SU-DHL-6 (cell line): ENCODE data around the gene IP6K3.

ENCODE experiments used
- CTCF ChIP-seq: fragments of 200-600 bp; sonication (generic); IDR thresholded peaks from one replicate; pipeline ENCODE4 v1.5.1; 2017; ENCODE audit warnings: antibody characterized with exemption, mild to moderate bottlenecking, low read length, moderate library complexity; ENCODE audit not compliant: insufficient read depth, poor library complexity, severe bottlenecking
- EZH2phosphoT487 ChIP-seq: fragments of 200-600 bp; sonication (generic), shearing (Covaris generic); conservative IDR thresholded peaks from 2 replicates; pipeline ENCODE4 v1.6.1; 2018; ENCODE audit warnings: mild to moderate bottlenecking, antibody characterized with exemption, low read length, moderate library complexity, mixed read lengths

DNA sequence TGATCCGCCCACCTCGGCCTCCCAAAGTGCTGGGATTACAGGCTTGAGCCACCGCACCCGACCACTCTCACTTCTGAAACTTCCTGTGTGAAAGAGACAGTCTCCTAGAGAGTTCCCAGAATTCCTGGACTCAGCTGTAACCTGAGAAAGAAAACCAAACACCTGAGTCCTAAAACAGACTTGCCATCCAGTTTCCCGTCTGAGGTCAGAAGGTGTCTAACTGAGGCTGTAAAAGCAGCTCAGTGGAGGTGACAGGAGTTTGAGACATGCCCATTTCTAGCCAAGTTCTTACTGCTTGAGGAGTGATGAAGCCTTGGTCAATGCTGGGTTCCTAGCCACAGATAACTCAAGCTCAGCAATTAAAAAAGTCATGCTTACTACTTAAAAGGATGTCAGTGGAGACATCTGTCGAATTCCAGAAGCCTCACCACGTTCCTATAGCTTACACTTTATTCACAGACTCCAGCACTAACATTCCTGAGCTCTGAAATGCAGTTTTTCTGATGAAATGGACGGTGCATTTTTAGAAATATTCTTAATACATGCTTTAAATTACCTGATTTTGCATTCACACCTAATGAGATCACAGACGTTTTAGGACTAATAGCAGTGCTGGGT lies 41.3 kb downstream of the IP6K3 start:
- no peak for TF ChIP-seq CTCF
- TF ChIP-seq EZH2phosphoT487, result no peak
